K562 (cell line): Measurements from ENCODE around the gene TMEM150A. TPM values are rescaled to one million over a fixed set of nuclear protein-coding genes. Genes with fewer than 3 reads are reported as not detected.

ENCODE experiments used
- ASH1L ChIP-seq: fragments of 450-650 bp; IDR thresholded peaks from 2 replicates; pipeline ENCODE4 v1.6.1; 2018; ENCODE audit warnings: borderline replicate concordance, mild to moderate bottlenecking, low read depth; ENCODE audit not compliant: partially characterized antibody
- CAMTA2 ChIP-seq: fragments of 250-450 bp; sonication (Bioruptor Pico); conservative IDR thresholded peaks from 2 replicates; pipeline ENCODE4 v1.5.1; 2022
- CSDE1 ChIP-seq, 2 experiments: fragments of 450-650 bp; IDR thresholded peaks; 2 replicates each; pipeline ENCODE4 v1.6.1; 2016; ENCODE audit warnings: mild to moderate bottlenecking in 1 of 2
- E2F8 ChIP-seq: fragments of 450-650 bp; IDR thresholded peaks from 2 replicates; pipeline ENCODE4 v1.7.1; 2018; ENCODE audit warnings: mild to moderate bottlenecking, low read depth; ENCODE audit not compliant: partially characterized antibody
- ETS2 ChIP-seq: IDR thresholded peaks from 2 replicates; pipeline ENCODE4 v1.6.1; 2016; ENCODE audit warnings: borderline replicate concordance, missing genetic modification characterization, mild to moderate bottlenecking, moderate library complexity, missing compliant biosample characterization; ENCODE audit not compliant: poor library complexity, severe bottlenecking
- FOXO4 ChIP-seq: fragments of 450-650 bp; formaldehyde crosslinking; IDR thresholded peaks from 2 replicates; pipeline ENCODE4 v1.4.0; 2020; ENCODE audit warnings: mild to moderate bottlenecking, moderate library complexity
- HDAC2 ChIP-seq: fragments of 450-650 bp; IDR thresholded peaks from 2 replicates; pipeline ENCODE4 v1.6.1; 2016; ENCODE audit warnings: mild to moderate bottlenecking
- MCM7 ChIP-seq, 2 experiments: fragments of 450-650 bp; IDR thresholded peaks; 2 replicates each; pipeline ENCODE4 v1.6.1; 2016 to 2018
- MTF1 ChIP-seq: fragments of 250-450 bp; sonication (Bioruptor Pico); IDR thresholded peaks from 2 replicates; pipeline ENCODE4 v1.9.0; 2021; ENCODE audit warnings: moderate library complexity, mild to moderate bottlenecking, inconsistent platforms, borderline replicate concordance
- NR4A1 ChIP-seq, 2 experiments: fragments of 250-450 bp in 1 of 2; fragments of 450-650 bp in 1 of 2; sonication (Bioruptor Pico) in 1 of 2; IDR thresholded peaks; 2 replicates each; pipeline versions ENCODE4 v1.4.0 to v1.6.1; 2016 to 2020; ENCODE audit warnings: mild to moderate bottlenecking in 2 of 2, missing compliant biosample characterization in 1 of 2, missing genetic modification characterization in 1 of 2, moderate library complexity in 1 of 2
- POLR2H ChIP-seq: IDR thresholded peaks from 2 replicates; pipeline ENCODE4 v1.6.1; 2016; ENCODE audit warnings: missing genetic modification characterization, low read depth, mild to moderate bottlenecking, control low read depth, missing compliant biosample characterization, moderate library complexity
- SLC30A9 ChIP-seq: fragments of 250-450 bp; sonication (Bioruptor Pico); IDR thresholded peaks from 2 replicates; pipeline ENCODE4 v1.8.0; 2022; ENCODE audit warnings: mild to moderate bottlenecking, moderate library complexity
- ZFX ChIP-seq: sonication (generic); formaldehyde crosslinking; IDR thresholded peaks from 2 replicates; pipeline ENCODE4 v1.8.0; 2022; ENCODE audit warnings: mild to moderate bottlenecking, missing genetic modification reagents, moderate library complexity
- ZNF318 ChIP-seq, 2 experiments: fragments of 450-650 bp; IDR thresholded peaks; 2 replicates each; pipeline ENCODE4 v1.6.1; 2016; ENCODE audit warnings: mild to moderate bottlenecking in 2 of 2, borderline replicate concordance in 1 of 2, low read depth in 1 of 2, moderate library complexity in 1 of 2
- ZNF347 ChIP-seq: fragments of 450-650 bp; formaldehyde crosslinking; IDR thresholded peaks from 2 replicates; pipeline ENCODE4 v1.4.0; 2020; ENCODE audit warnings: low read depth, mild to moderate bottlenecking, moderate library complexity
- polyA plus RNA-seq, 8 experiments: library from polyadenylated mRNA; depleted of rRNA in 4 of 8; stranded (reverse) in 5 of 8; unstranded in 3 of 8; fragments of >200 nt; fragmentation: Nextera tagmentation in 2 of 8; fragmentation: Illumina TruSeq in 1 of 8; extraction: Ambion mirVana in 2 of 8; extraction: Trizol in 1 of 8; gene quantifications; 2 replicates each; pipeline versions ENCODE4 v1.2.1 to v1.2.3, GENCODE V29; 2011 to 2014; ENCODE audit warnings: inconsistent platforms in 1 of 8, missing spikeins in 1 of 8
- total RNA-seq, 7 experiments: library from RNA; depleted of rRNA in 6 of 7; stranded (reverse); fragments of >200 nt in 6 of 7; fragmentation: Illumina TruSeq in 2 of 7; extraction: Trizol in 2 of 7; gene quantifications; 2 replicates each; pipeline versions ENCODE4 v1.2.1 to v1.2.3, GENCODE V29; 2011 to 2021; ENCODE audit warnings: low replicate concordance in 1 of 7

TMEM150A gene
- total and polyA plus RNA-seq, 9 of the 15 experiments (the other 6 are each of a cell fraction or from before 2014, with no cell fraction given) = 3.9 to 17.1 (median 8.4) TPM

GRCh38 chr2:85595301-85596025 lies 7.0 kb downstream of the TMEM150A start, which contains the start of gene RNF181 (continued):
- TF ChIP-seq CSDE1 (IDR thresholded peaks at IDR 0.05) = no peak
- TF ChIP-seq CAMTA2 (CRISPR knock-in tag) = no peak
- TF ChIP-seq SLC30A9 (CRISPR knock-in tag) = no peak
- TF ChIP-seq ZFX (CRISPR knock-in tag) = peak; percentile 76
- TF ChIP-seq MCM7 (IDR thresholded peaks at IDR 0.05) = no peak
- peak; percentile 66 for TF ChIP-seq E2F8
- no peak for TF ChIP-seq MTF1 (CRISPR knock-in tag)
- TF ChIP-seq NR4A1 (CRISPR knock-in tag; IDR thresholded peaks at IDR 0.05) = no peak
- TF ChIP-seq NR4A1 (tag; IDR thresholded peaks at IDR 0.05) = no peak
- TF ChIP-seq ZNF318 (IDR thresholded peaks at IDR 0.05; ENCODE audit: borderline replicate concordance in 1 of 2, low read depth in 1 of 2) = no peak
- peak; percentile 15; the same call in 1 of the 2 replicates for TF ChIP-seq HDAC2
- no peak for TF ChIP-seq ZNF347 (CRISPR knock-in tag)
- TF ChIP-seq FOXO4 = no peak
- no peak for TF ChIP-seq ETS2
- peak; percentile 91 for TF ChIP-seq POLR2H (tag)
- TF ChIP-seq ASH1L = peak; percentile 93
